GM18520 (cell line): ENCODE results near the gene UNC13A.
A peak's percentile ranks its signal among the peaks of the same experiment; 100 is the strongest.

Source experiments
- ATAC-seq: cut with Tn5 transposase; IDR thresholded peaks from one replicate; pipeline ENCODE4 v1.9.1; 2021; ENCODE audit not compliant: unreplicated experiment

The UNC13A gene

DNA sequence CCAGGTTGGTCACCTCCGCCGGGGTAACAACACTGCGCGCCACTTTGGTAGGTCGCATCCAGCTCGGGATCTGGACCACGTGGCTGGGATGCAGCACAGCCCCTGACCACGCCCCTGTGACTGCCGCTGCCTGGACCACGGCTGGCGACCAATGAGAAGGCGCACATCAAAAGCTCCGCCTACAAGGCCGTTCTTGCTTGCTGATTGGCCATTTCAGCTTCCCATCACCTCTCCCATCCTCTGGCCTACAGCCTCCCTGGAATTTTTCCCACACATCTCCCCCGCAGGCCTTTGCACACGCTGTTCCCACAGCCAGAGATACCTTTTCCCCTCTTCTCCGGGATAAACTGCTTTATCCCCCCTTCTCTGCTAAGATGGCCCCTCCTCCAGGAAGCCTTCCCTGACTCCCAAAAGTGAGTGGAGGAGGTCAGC, 18.6 kb upstream of the UNC13A start:
- no peak for ATAC-seq

DNA sequence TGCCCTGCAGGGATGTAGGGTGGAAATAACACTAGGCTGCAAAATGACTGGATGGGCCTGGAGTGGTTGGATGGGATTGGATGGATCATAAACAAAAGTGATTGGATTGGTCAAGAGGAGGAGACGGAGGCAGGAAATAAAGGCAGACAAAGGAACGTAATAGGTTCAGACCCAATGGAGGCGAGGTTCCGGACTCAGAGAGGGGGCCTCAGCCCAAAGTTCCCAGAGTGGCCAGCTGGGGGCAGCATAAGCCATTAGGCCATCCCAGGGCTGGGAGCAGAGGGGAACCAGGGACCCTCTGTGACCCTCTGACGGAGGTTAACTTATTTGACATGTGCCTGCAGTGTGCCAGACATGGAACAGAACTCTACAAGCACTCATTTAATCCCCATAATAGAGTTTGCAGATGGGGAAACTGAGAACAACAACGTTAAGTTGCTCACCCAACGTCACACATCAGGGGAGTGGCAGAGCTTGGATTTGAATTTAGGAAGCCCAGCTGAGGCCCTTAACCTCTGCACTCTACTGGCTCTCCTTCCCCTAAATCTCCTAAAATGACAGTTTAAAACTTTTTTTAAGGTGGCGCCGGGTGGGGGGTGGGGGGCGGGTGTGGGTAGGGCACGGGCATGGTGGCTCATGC, 15.8 kb upstream of the UNC13A start:
- ATAC-seq: no peak

DNA sequence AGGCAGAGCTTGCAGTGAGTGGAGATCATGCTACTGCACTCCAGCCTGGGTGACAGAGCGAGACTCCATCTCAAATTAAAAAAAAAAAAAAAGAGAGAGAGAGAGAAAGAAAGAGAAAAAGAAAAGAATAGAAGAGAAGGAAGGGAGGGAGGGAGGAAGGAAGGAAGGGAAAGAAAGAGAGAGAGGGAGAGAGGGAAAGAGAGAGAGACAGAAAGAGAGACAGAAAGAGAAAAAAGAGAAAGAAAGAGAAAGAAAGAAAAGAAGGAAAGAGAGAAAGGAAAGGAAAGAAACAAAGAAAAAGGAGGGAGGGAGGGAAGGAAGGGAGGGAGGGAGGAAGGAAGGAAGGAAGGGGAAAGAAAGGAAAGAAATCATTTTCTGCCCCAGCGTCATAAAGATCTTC, 7.0 kb upstream of the UNC13A start:
- no peak for ATAC-seq

DNA sequence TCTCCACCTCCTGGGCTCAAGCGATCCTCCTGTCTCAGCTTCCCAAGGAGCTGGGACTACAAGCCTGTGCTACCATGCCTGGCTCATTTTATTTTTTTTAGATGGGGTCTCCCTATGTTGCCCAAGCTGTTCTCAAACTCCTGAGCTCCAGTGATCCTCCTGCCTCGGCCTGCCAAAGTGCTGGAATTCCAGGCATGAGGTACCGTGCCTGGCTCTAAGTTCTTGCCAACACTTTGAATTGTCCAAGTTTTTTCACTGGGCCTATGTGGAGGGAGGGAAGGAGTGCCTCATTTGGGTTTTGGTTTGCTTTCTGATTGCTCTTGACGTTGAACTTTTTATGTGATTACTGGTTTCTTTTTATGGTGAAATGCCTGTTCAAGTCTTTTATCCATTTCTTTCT, 4.4 kb upstream of the UNC13A start:
- no peak for ATAC-seq

DNA sequence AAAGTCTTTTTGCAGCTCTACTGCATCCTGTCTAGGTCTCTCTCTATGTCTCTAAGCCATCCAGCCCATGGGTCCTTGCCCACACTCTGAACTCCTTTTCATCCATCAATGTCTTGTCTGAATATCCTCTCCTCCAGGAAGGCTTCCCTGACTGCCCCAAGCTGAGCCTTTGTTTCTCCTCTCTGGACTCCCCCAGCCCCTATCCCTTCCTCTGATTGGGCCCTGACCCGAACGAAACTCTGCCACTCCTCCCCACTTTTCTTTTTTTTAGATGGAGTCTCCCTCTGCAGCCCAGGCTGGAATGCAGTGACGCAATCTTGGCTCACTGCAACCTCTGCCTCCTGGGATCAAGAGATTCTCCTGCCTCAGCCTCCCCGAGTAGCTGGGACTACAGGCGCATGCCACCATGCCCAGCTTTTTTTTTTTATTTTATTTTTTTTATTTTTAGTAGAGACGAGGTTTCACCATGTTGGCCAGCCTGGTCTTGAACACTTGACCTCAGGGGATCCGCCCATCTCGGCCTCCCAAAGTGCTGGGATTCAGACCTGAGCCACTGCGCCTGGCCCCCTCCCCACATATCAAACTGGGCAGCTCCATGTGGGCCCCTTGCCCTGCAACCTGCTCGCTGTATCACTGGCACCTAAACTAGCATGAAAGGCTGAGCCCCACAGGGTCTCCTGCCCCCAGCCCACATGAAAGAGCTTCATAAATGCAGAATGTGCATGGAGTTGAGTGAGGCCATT, 870 bp upstream of the UNC13A start:
- no peak for ATAC-seq

DNA sequence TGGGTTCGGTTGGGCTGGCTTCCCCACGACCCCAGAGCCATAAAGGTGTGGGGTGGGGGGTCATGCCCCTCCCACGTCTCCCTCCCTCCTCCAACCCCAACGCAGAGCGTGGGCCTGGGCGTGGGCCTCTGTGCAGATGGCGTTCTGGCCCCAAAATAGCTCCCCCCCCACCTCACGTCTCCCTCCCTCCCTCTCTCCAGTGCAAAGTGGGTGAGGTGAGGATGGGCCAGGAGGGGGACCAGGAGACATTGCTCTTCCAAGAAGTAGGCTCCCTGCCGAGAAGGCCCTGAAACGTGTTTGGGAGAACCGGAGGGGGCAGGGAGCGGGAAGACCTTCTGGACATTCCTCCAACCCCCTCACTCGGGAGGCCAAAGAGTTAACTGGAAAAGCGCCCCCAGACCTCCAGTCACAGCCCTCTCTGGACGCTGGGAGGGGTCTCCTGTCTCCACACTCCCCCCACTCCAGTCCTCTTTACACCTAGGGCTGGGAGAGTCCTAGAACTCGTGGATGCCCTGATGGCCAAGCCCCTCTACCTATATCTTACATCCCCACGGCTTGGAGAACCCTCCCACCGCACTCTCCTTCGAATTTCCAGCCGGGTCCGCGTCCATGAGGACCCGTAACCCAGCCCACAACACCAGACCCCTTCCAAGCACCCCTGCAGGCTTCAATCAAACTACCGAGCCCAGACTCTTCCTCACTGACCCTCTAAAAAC, 855 bp downstream of the UNC13A start:
- no peak for ATAC-seq

DNA sequence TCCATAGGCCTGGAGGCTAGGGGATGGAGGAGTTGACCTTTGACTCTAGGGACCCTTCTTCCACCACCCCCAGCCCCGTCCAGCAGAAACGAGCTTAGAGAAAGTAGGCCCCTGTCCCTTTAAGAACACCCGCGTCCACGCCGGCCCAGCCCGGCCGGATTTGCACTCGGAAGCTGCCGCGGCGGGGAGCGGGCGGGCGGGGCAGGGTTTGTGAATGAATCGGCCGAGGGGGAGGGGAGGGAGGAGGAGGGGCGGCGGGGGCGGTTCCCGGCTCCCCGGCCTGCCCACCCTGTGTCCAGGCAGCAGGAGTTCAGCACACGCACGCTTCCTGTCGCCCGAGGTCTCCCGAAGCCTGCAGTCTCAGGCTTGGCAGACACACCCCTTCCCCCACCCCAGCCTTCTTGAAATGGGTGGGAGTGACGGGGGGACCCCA, 1.5 kb downstream of the UNC13A start:
- ATAC-seq: no peak

DNA sequence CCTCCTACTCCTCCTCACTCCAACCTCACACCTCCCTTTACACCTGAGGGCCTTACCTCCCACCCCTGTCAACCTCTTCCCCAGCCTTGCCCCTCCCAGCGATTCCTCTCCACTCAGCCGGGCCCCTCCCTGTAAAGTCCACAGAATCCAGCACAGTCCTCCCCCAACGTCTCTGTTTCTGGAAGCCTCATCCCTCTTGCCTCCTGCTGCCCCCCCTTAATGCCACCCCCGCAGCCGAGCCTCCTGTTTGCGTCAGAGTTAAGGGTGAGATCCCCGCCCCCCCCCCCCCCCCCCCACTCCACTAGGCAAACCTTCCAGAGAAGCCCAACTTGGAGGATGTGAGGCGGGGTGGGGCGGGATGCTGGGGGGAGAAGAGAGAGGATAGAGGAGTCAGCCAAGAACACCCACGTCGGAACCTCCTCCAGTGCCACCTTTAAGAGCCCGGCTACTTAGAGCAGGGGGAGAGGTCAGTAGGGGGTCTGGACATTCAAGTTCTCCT, 2.1 kb downstream of the UNC13A start:
- ATAC-seq: no peak

DNA sequence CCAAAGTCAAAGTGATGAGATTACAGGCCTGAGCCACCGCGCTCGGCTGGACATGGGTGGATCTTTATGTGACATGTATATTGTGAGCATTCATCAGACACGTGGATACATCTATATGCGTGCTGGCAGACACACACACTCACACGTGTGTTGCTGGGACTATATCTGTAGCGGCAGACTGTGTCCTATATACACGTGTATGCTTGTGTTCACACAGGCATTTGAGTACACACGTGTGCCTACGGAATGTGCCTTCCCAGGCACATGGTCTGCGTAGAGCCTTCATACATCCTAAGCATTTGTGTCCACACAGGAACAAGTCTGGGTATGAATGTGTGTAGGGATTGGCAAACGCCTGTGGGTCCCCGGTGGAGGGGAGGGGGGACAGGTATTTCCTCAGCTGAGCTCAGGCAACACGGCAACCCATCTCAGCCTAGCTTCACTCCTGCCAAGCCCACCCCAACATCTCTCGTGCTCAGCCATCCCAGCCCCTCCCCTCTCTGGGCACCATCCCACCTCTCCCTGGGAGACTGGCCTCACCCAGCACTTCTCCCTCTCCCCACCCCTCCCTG, 2.6 kb downstream of the UNC13A start:
- no peak for ATAC-seq

DNA sequence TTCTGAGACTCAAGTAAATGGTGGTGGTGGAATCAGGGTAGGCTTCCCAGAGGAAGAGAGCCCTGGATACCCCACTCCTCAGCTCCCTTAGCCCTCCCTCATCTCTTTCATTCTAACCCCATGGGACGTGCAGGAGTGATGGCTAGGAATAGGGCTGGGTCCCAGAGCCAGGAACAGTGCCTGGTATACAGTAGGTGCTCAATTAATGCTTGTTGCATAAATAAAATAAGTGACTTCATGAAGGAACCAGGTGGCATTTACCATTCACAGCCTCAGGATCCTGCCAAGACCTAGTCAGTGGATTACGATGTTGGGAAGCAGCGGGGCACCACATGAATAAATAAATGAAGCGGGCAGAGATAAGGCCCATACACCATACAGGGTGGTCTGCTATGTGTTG, 3.9 kb downstream of the UNC13A start:
- ATAC-seq: no peak

DNA sequence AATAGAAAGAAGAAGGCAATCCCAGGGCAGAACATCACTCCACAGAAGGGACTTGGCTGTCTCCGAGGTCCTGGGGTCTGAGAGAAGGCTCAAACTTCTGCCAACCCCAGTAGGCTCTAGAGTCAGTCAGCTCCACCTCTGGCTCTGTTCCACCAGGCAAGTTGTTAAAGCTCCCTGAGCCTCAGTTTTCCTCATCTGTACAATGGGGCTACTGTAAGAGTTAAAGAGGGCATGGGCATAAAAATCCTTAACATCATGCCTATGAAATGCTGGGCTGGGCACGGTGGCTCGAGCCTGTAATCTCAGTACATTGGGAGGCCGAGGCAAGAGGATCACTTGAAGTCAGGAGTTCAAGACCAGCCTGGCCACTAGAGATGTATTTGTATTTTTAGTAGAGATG, 5.1 kb downstream of the UNC13A start:
- ATAC-seq: no peak

DNA sequence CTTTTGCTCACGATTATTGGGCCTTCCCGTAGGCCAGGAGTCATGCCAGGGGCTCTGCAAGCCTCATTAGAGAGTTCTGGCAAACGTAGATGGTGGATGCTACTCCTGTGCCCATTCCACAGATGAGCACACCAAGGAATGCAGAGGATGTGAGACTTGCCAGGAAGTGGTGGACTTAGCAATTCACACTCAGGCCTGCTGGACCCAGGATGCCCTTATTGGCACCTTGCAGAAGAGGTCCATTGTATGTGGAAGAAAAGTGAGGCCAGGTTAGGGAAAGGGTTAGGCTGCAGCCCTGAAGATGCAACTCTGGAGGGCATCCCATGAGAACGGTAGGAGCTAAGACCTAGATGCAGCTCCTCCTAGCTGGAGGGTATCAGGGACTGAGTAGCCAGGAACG, 5.9 kb downstream of the UNC13A start:
- ATAC-seq: no peak

DNA sequence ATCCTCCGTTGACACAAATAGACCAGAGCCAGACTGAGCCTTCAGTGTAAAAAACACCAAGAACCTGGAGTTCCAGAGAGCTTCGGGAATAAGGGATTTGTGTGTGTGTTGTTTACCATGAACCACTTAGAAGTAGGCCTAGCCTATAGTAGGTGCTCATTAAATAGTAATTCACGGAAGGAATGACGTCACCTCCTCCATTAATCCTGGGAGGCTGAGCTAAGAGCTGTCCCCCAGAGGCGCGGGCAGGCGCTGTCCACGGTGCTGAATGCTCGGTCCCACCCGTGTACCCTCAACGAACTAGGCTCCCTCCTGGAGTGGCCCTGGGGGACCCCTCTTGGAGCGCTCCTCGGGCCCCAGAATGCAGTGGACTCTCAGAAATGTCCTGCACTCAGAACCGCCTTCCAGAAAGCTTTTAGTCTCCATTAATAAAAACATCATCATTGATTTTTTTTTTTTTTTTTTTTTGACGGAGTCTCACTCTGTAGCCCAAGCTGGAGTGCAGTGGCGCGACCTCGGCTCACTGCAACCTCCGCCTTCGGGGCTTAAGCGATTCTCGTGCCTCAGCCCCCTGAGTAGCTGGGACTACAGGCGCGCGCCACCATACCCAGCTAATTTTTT, 6.5 kb downstream of the UNC13A start:
- ATAC-seq: no peak

DNA sequence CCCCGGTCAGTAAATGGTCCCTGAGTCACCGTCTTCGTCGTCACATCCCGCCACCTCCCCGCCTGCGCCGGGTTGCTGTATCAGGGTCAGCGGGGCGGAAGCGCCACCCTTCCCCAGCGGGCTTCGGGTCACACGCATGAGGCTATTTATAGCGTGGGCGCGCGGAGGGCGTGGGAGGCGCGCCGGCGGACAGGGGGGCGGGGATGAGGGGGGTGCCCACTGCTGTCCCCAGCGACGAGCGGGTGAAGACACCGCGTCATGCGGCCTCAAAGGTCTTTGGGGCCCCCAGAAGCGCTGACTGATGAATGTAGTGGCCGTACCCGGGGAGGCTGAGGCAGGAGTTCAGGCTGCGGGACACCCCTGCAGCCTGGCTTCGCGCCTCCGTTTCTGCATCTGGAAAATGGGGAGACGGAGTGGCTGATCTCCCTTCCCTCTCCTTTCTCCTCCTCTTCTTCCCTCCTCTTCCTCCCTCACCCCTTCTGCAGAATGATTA, 7.9 kb downstream of the UNC13A start:
- ATAC-seq: peak; percentile 41

DNA sequence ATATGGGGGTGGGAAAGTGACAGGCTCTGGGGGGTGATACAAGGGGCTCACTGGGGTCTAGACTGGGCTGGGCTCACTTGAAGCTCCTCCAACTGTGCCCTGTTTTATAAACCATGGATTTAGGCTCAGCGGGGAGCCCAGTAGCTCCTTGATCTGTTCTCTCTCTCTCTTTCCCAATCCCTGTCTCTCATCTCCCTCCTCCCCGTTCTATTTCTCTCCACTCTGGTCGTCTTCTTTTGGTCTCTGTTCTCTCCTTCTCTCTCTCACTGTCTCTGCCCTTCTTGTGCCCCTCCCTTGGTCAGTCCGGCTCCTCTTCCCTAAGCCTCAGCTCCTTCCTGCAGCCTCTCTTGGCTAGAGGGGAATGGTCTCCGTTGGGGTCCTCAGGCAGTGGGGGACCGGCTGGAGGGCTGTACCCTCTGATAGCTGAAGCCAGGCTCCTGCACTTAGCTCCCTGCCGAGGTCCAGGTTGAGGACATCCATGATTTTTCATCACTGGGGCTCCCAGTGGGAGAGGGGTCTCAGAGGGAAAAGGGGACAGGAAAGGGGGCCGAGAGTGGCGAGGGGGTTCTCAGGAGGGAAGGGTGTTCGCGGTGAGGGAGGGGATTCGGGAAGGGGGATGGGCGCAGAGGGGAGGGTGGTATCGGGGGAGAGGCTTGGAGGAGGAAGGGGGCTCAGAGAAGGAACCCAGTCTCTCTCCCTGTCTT, 8.5 kb downstream of the UNC13A start:
- ATAC-seq: no peak

DNA sequence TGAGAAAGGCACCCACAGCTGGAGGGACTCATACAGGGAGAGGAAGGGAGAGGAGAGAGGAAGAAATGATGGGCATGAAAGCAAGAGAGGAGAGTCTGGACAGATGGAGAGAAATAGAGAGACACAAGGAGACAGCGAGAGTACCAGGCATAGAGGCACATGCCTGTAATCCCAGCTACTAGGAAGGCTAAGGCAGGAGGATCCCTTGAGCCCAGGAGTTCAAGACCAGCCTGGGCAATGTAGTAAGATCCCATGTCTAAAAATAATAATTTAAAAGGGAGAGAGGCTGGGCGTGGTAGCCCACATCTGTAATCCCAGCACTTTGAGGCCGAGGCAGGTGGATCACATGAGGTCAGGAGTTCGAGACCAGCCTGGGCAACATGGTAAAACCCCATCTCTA, 9.3 kb downstream of the UNC13A start:
- ATAC-seq: no peak

DNA sequence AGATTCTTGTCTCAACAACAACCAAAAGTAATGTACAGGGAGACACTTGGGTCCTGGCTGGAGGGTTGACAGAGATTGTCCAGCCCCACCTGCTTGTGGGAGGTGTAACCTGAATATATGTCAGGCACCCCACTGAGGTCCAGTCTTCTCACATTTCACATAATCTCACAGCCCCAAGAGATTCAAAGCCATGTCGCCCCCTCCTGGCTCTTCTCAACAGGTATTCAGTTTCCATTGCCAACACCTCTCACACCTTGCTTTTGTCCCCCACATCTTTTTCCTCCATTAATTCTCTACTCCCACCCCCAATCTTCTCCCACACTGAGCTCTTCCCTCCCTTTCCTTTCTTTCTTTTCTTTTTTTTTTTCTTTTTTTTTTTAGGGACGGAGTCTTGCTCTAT, 11.2 kb downstream of the UNC13A start:
- no peak for ATAC-seq

DNA sequence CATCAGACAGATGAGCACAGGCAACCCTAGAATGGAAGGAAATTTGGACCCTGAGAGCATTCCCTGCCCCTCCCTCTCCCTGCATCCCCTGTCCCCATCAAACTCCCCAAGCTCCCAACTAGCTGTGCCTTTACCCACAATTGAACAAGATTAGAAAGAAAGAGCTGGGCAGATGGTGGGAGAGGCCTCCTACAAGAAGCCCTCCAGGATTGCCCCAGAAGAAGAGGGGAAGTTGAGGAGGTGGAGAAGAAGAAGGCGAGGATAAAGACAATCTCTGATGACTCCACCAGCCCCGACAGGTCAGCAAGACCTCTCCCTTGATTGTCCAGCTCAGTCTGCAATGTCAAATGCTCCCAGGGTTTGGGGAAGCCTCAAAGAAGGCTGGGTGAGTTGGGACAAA, 11.9 kb downstream of the UNC13A start:
- ATAC-seq: no peak

DNA sequence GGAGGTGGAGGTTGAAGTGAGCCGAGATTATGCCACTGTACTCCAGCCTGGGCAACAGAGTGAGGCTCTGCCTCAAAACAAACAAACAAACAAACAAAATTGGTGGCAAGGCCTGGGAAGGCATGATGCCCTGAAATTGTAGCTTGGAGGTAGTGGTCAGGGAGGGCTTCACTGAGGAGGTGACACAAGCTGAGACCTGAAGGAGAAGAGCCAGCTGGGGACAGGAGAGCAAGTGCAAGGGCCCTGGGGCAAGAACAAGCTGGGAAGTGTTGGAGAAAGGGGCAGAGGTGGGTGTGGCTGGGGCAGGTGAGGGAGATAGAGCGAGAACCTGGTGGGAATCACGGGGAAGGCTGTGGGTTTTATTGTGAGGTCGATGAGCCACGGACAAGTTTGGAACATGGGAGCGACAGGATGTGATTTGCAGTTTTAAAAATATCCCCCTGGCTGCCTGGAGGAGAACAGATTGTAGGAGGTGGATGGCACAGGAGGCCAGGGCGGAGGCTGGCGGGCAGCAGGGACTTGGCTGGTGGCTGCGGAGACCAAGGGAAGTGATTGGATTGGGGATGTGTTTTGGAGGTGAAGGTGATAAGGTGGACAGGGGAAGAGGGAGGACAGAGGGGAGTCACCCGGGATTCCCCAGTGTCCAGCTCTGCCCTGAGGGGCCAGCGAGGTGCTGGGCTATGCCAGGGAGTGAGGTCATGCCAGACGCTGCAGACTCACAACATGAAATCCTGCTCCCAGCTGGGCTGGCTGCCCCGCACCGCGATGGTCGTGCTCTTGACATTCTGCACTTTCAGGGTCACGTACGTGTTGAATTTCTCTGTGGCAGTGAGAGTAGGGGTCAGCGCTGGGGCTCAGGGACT, 14.0 kb downstream of the UNC13A start:
- no peak for ATAC-seq
